Measurements from ENCODE around the gene RNF19B. TPM values are rescaled to one million over a fixed set of nuclear protein-coding genes. Genes with fewer than 3 reads are reported as not detected.
A peak's percentile ranks its signal among the peaks of the same experiment; 100 is the strongest.

RNF19B gene
- total RNA-seq, 4 donors from 2014 or later = 28.1 to 62.1 (median 54.6) TPM

DNA sequence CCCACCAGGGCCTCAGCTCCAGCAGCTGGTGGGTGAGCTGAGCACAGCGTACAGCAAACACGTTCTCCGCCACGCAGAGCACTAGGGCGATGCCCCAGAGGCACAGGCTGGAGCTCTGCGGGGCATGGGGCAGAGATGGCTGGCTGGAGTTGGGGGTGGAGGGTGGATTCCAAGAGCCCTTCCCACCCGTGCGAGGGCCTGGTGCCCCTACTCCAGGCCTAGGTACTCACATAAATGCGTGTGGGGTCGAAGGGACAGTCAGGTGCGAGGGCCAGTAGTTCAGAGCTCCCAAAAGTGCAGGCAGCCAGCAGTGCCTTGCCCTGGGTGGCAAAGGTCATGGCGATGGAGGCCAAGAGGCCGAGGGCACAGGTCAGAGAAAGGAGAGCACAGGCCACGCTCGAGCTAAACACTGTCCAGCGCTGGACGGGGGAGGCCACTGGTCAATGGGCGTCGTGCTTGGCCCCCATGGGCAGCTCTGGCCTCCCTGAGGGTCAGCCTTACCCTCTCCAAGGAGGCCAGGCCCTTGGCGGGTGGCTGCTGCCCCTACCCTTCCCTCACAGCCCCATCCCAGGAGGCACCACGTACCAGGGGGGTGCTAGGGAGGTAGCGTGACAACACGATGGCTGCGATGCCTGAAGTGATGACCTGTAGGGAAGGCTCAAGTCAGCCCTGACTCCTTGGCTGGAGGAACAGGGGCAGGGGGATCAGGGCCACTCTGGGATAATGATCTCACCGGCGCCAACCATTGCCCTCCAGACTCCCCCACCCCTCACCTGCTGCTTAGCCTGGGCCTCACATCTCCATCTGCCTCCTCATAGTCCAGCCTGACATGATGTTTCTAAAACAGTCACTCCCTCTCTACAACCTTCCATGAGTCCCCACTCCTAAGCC is 69.0 kb downstream of the RNF19B start:
- Histone ChIP-seq H3K4me3 (no peak overlapping the region), H3K27ac (peak overlapping the region in 1 of 4 donors; percentile 43), H3K36me3 (peaks cover 0 to 11% (median 0%) of the 10 kb centered on the region in 3 donors), H3K9me3 (no peaks in the 10 kb centered on the region), H3K27me3 (no peaks in the 10 kb centered on the region), H3K4me1 (peaks cover 0 to 34% (median 5%) of the 10 kb centered on the region in 4 donors)
- TF ChIP-seq, protein P1, sequence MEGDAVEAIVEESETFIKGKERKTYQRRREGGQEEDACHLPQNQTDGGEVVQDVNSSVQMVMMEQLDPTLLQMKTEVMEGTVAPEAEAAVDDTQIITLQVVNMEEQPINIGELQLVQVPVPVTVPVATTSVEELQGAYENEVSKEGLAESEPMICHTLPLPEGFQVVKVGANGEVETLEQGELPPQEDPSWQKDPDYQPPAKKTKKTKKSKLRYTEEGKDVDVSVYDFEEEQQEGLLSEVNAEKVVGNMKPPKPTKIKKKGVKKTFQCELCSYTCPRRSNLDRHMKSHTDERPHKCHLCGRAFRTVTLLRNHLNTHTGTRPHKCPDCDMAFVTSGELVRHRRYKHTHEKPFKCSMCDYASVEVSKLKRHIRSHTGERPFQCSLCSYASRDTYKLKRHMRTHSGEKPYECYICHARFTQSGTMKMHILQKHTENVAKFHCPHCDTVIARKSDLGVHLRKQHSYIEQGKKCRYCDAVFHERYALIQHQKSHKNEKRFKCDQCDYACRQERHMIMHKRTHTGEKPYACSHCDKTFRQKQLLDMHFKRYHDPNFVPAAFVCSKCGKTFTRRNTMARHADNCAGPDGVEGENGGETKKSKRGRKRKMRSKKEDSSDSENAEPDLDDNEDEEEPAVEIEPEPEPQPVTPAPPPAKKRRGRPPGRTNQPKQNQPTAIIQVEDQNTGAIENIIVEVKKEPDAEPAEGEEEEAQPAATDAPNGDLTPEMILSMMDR (IDR thresholded peaks at IDR 0.05) = no peak
- no peak for TF ChIP-seq POLR2A (IDR thresholded peaks at IDR 0.05)
- peak in 1 of 3 donors; percentile 49 for DNase-seq

DNA sequence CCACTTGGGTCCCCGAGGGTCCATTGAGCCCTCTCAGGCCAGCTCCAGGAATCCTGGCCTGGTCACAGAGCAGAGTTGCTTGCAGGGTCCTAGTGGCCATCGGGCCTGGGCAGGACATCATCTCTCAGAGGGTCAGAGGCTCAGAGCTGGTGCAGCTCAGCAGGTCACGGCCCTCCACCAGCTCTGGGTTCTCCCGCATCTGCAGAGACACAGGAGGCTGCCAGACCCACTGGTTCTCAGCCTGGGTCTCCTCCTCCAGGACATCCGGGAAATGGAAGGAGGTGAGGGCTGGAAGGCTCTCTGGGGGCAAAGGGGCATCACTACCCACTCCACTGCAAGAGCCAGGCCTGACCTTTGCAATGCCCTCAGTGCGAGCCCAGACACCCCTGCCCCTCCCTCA is 69.9 kb downstream of the RNF19B start:
- Histone ChIP-seq H3K27me3 (no peaks in the 10 kb centered on the region), H3K9me3 (no peaks in the 10 kb centered on the region), H3K36me3 (peaks cover 0 to 11% (median 0%) of the 10 kb centered on the region in 3 donors), H3K4me3 (no peak overlapping the region), H3K4me1 (peaks cover 0 to 31% (median 5%) of the 10 kb centered on the region in 4 donors), H3K27ac (peak overlapping the region in 1 of 4 donors; percentile 54)
- peak in 1 of 3 donors; percentile 48 for DNase-seq
- TF ChIP-seq, protein P1 (IDR thresholded peaks at IDR 0.05) = no peak

DNA sequence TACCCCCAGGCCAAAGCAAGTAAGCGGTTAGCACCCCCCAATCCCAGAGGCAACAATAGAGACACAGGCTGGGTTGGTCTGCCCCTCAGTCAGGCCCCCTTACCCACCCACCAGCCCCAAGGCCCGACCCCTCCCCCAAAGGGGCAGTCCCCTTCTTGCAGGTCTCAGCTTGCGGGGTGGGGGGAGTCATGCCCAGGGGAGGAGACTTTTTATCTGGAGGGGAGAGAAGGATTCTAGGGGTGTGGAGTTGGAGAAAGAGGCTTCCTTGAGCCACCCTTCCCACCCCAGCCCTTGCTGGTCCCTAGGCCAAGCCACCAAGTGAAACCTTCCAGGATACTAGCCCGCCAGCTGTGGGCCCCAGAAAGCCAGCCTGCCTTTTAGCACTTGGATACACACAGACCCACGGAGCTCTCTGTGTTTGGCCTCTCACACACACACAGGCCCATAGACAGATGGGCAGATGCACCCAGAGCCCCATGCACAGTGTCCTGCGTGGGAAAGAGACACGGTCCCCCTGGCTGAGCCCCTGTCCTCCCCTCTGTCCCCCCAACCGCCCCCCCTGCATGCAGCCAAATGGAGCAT is 70.5 kb downstream of the RNF19B start:
- H3K4me1 ChIP-seq = peaks cover 0 to 27% (median 5%) of the 10 kb centered on the region in 4 donors
- peak overlapping the region in 2 of 4 donors; percentile 52 to 53 for H3K4me3 ChIP-seq
- H3K36me3 ChIP-seq = peaks cover 0 to 11% (median 0%) of the 10 kb centered on the region in 3 donors
- TF ChIP-seq, protein P1 (IDR thresholded peaks at IDR 0.05) = no peak
- no peak for TF ChIP-seq POLR2A (IDR thresholded peaks at IDR 0.05)
- H3K27me3 ChIP-seq = no peaks in the 10 kb centered on the region
- no peaks in the 10 kb centered on the region for H3K9me3 ChIP-seq
- H3K27ac ChIP-seq = peak overlapping the region in 1 of 4 donors; percentile 54
- DNase-seq = peak in 1 of 3 donors; percentile 48

DNA sequence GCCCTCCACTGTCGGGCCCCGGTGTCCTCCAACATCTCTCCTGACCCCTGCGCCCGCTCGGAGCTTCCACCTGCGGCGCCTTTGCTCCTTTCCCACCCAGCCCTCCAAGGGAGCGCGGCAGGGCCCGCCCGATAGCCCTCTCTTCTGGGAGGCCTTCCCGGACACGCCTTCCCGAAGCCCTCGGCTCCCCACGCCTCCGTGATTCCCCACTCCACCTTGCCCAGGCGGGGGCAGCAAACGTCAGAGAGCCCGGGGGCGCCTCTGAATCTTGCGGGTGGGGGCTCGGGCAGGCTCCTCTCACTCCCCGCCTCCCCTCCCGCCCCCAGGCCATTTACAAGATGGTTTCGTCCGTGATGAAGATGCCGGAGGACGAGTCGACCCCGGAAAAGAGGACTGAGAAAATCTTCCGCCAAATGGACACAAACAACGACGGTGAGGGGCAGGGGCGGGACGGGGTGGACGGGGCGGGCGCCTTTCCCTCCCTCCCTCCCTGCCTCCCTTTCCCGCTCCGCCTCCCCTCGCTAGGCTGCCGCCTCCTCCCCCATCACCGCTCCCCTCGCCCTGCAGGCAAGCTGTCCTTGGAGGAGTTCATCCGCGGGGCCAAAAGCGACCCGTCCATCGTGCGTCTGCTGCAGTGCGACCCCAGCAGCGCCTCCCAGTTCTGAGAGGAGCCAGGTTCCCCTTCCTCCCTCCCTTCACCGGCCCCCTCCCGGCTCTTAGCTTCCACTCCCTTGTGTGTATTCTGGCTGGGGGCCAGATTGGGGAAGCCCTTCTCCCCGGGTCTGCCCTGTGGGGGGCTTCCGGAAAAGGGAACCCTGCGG is 71.2 kb downstream of the RNF19B start:
- DNase-seq = peak in 2 of 3 donors; percentile 79 to 83
- Histone ChIP-seq H3K27ac (peak overlapping the region in 3 of 4 donors; percentile 26 to 54 (median 43)), H3K4me3 (peak overlapping the region; percentile 27 to 53 (median 49)), H3K9me3 (no peaks in the 10 kb centered on the region), H3K27me3 (no peaks in the 10 kb centered on the region), H3K4me1 (peaks cover 0 to 27% (median 4%) of the 10 kb centered on the region in 4 donors), H3K36me3 (peaks cover 0 to 11% (median 0%) of the 10 kb centered on the region in 3 donors)
- TF ChIP-seq, protein P1 (IDR thresholded peaks at IDR 0.05) = peak in 1 of 6 experiments; percentile 1
- TF ChIP-seq POLR2A (IDR thresholded peaks at IDR 0.05) = no peak
